GM18909 (cell line): ENCODE results near the gene DTNA.
A peak's percentile ranks its signal among the peaks of the same experiment; 100 is the strongest.
"Not testable (repeated sequence)": the region's sequence is repeated elsewhere in the genome, so short reads cannot be mapped to it uniquely, and the experiment has no call there.

ENCODE experiments used
- ATAC-seq: cut with Tn5 transposase; IDR thresholded peaks from one replicate; pipeline ENCODE4 v1.9.1; 2021; ENCODE audit warnings: mild to moderate bottlenecking; ENCODE audit not compliant: unreplicated experiment, poor library complexity

Gene DTNA

GRCh38 chr18:34709750-34710441 lies at the start of gene DTNA:
Gene DTNA (plus strand): TSS chr18:34710298. CDS start chr18:34755977, 45,679 bp downstream.
- ATAC-seq = no peak

- no peak for ATAC-seq
These were observed 49.5 kb upstream of the DTNA start for GRCh38 chr18:34660572-34660971.

- peak; percentile 89 for ATAC-seq
These were observed 48.5 kb upstream of the DTNA start for GRCh38 chr18:34661464-34662087.

- no peak for ATAC-seq
These were observed 33.1 kb upstream of the DTNA start for GRCh38 chr18:34676816-34677574.

GRCh38 chr18:34689750-34690149 lies 20.3 kb upstream of the DTNA start:
- not testable (repeated sequence) for ATAC-seq

GRCh38 chr18:34691614-34692013 lies 18.5 kb upstream of the DTNA start:
- ATAC-seq = no peak

GRCh38 chr18:34694591-34695165 lies 15.4 kb upstream of the DTNA start:
- no peak for ATAC-seq

GRCh38 chr18:34695310-34695709 lies 14.8 kb upstream of the DTNA start:
- no peak for ATAC-seq

- ATAC-seq = no peak
These were observed 13.4 kb upstream of the DTNA start for GRCh38 chr18:34696671-34697070.

GRCh38 chr18:34697233-34697632 lies 12.9 kb upstream of the DTNA start:
- no peak for ATAC-seq

- no peak for ATAC-seq
These were observed 12.2 kb upstream of the DTNA start for GRCh38 chr18:34697891-34698290.

GRCh38 chr18:34701911-34702310 lies 8.2 kb upstream of the DTNA start:
- ATAC-seq = no peak

- no peak for ATAC-seq
These were observed 7.3 kb upstream of the DTNA start for GRCh38 chr18:34702814-34703213.

- ATAC-seq = no peak
These were observed 6.0 kb upstream of the DTNA start for GRCh38 chr18:34704074-34704473.

- no peak for ATAC-seq
These were observed 5.3 kb upstream of the DTNA start for GRCh38 chr18:34704823-34705222.

GRCh38 chr18:34707670-34708069 lies 2.4 kb upstream of the DTNA start:
- no peak for ATAC-seq

- no peak for ATAC-seq
These were observed 994 bp upstream of the DTNA start for GRCh38 chr18:34709104-34709503.

GRCh38 chr18:34710458-34710914 lies 388 bp downstream of the DTNA start:
- ATAC-seq = no peak

GRCh38 chr18:34710934-34711333 lies 836 bp downstream of the DTNA start:
- no peak for ATAC-seq

- ATAC-seq = not testable (repeated sequence)
These were observed 6.0 kb downstream of the DTNA start for GRCh38 chr18:34716111-34716510.

- no peak for ATAC-seq
These were observed 8.5 kb downstream of the DTNA start for GRCh38 chr18:34718610-34719009.
